ENCODE results near the gene CPNE6. TPM values are rescaled to one million over a fixed set of nuclear protein-coding genes. Genes with fewer than 3 reads are reported as not detected.

CPNE6 gene
- total and polyA plus RNA-seq, 2 of the 13 experiments (the other 11 are each of a cell fraction or from before 2014, with no cell fraction given), result not detected

DNA sequence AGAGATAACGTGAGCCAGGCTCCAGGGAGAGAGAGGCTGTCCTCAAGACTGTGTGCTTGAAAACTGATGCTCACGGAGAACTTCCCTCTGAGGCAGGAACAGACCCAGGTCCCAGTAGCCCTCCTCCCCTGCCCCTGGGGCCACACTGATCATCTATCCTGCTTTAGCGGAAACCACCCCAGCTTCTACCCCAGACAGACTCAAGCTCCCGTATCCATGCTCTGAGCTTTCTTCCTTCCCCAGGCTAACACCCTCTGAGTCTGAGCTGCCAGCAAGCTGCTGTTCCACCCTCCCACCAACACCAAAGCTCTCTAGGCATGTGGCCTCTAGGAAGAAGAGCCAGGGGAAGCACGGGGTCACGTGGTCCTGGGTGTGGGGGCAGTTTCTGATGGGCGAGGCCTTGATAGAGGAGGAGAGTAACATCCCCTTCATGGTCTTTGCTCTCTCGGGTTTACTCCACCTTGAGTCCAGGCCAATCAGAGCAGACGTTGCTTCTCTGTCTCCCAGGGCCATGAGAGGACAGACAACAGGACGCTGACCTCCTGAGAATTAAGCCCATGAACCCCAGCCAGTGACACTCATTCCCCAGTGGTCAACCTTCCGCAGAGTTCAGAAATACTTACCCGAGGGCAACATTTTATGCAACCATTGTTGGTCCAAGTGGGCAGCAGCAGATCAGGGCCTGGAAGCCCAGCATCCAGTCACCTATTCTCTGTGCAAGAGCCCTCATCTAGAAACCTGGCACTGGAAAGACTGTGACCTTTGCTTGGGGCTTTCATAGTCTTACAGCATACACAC lies 24.1 kb downstream of the CPNE6 start (continued):
- peak; percentile 90 for TF ChIP-seq ZSCAN31 (CRISPR knock-in tag; IDR thresholded peaks at IDR 0.05; ENCODE audit: low read depth)
- TF ChIP-seq ZNF598 (CRISPR knock-in tag; IDR thresholded peaks at IDR 0.05; ENCODE audit: borderline replicate concordance), result peak; percentile 99
- no peak for TF ChIP-seq KAT2B (IDR thresholded peaks at IDR 0.05; ENCODE audit: borderline replicate concordance, low read depth, low read length)
- TF ChIP-seq, protein P1, sequence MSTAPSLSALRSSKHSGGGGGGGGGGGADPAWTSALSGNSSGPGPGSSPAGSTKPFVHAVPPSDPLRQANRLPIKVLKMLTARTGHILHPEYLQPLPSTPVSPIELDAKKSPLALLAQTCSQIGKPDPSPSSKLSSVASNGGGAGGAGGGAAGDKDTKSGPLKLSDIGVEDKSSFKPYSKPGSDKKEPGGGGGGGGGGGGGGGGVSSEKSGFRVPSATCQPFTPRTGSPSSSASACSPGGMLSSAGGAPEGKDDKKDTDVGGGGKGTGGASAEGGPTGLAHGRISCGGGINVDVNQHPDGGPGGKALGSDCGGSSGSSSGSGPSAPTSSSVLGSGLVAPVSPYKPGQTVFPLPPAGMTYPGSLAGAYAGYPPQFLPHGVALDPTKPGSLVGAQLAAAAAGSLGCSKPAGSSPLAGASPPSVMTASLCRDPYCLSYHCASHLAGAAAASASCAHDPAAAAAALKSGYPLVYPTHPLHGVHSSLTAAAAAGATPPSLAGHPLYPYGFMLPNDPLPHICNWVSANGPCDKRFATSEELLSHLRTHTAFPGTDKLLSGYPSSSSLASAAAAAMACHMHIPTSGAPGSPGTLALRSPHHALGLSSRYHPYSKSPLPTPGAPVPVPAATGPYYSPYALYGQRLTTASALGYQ (CRISPR knock-in tag; IDR thresholded peaks at IDR 0.05), result peak; percentile 86; the same call in 1 of the 2 replicates
- no peak for TF ChIP-seq ZNF891 (CRISPR knock-in tag; IDR thresholded peaks at IDR 0.05)
- TF ChIP-seq, protein P2, sequence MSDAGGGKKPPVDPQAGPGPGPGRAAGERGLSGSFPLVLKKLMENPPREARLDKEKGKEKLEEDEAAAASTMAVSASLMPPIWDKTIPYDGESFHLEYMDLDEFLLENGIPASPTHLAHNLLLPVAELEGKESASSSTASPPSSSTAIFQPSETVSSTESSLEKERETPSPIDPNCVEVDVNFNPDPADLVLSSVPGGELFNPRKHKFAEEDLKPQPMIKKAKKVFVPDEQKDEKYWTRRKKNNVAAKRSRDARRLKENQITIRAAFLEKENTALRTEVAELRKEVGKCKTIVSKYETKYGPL (CRISPR knock-in tag; IDR thresholded peaks at IDR 0.05), result peak; percentile 53; the same call in 1 of the 2 replicates
- TF ChIP-seq, protein P3, sequence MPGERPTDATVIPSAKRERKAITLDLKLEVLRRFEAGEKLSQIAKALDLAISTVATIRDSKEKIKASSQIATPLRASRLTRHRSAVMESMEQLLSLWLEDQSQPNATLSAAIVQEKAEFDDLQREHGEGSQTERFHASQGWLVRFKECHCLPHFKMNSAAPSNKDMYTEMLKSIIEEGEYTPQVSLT (CRISPR knock-in tag; IDR thresholded peaks at IDR 0.05; ENCODE audit: borderline replicate concordance, low read depth), result no peak
- TF ChIP-seq SATB2 (CRISPR knock-in tag; IDR thresholded peaks at IDR 0.05), result 0 out of 2 replicates have a peak, but pooled peaks have one; percentile 93
- TF ChIP-seq BRD4 (CRISPR knock-in tag; IDR thresholded peaks at IDR 0.05), result peak; percentile 99
- TF ChIP-seq, protein P4, sequence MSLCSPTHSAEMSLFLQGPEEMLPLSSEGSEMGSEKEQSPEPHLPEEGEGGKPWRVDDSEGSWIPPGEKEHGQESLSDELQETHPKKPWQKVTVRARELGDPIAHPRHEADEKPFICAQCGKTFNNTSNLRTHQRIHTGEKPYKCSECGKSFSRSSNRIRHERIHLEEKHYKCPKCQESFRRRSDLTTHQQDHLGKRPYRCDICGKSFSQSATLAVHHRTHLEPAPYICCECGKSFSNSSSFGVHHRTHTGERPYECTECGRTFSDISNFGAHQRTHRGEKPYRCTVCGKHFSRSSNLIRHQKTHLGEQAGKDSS (CRISPR knock-in tag; IDR thresholded peaks at IDR 0.05; ENCODE audit: borderline replicate concordance, low read depth), result peak; percentile 99
- TF ChIP-seq ATRX (CRISPR knock-in tag; IDR thresholded peaks at IDR 0.05; ENCODE audit: borderline replicate concordance), result no peak
- peak; percentile 43 for TF ChIP-seq HOXD1 (CRISPR knock-in tag; IDR thresholded peaks at IDR 0.05)
- TF ChIP-seq HOXA3 (CRISPR knock-in tag; IDR thresholded peaks at IDR 0.05), result peak; percentile 94
- TF ChIP-seq ETV6 (CRISPR knock-in tag; conservative IDR thresholded peaks at IDR 0.05), result peak; percentile 94
- no peak for TF ChIP-seq MTA3 (CRISPR knock-in tag; IDR thresholded peaks at IDR 0.05)
- TF ChIP-seq ZNF563 (CRISPR knock-in tag; IDR thresholded peaks at IDR 0.05), result no peak
- no peak for TF ChIP-seq ZNF780A (CRISPR knock-in tag; IDR thresholded peaks at IDR 0.05)
- TF ChIP-seq, protein P5, sequence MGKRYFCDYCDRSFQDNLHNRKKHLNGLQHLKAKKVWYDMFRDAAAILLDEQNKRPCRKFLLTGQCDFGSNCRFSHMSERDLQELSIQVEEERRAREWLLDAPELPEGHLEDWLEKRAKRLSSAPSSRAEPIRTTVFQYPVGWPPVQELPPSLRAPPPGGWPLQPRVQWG (CRISPR knock-in tag; IDR thresholded peaks at IDR 0.05; ENCODE audit: borderline replicate concordance, low read depth), result no peak
- peak; percentile 93; the same call in 1 of the 2 replicates for TF ChIP-seq ZNF232 (CRISPR knock-in tag; IDR thresholded peaks at IDR 0.05; ENCODE audit: borderline replicate concordance)
- TF ChIP-seq, protein P6, sequence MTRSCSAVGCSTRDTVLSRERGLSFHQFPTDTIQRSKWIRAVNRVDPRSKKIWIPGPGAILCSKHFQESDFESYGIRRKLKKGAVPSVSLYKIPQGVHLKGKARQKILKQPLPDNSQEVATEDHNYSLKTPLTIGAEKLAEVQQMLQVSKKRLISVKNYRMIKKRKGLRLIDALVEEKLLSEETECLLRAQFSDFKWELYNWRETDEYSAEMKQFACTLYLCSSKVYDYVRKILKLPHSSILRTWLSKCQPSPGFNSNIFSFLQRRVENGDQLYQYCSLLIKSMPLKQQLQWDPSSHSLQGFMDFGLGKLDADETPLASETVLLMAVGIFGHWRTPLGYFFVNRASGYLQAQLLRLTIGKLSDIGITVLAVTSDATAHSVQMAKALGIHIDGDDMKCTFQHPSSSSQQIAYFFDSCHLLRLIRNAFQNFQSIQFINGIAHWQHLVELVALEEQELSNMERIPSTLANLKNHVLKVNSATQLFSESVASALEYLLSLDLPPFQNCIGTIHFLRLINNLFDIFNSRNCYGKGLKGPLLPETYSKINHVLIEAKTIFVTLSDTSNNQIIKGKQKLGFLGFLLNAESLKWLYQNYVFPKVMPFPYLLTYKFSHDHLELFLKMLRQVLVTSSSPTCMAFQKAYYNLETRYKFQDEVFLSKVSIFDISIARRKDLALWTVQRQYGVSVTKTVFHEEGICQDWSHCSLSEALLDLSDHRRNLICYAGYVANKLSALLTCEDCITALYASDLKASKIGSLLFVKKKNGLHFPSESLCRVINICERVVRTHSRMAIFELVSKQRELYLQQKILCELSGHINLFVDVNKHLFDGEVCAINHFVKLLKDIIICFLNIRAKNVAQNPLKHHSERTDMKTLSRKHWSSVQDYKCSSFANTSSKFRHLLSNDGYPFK (CRISPR knock-in tag; IDR thresholded peaks at IDR 0.05; ENCODE audit: borderline replicate concordance), result peak; percentile 93

All from HepG2 (cell line).